Ectodermal cell (in vitro differentiated cells): ENCODE data around the gene TXLNB.

Experiments
- H3K27ac ChIP-seq: 2 replicates; pipeline ENCODE4 v1.7.0; 2013; ENCODE audit warnings: mild to moderate bottlenecking, low read depth, low read length; ENCODE audit not compliant: insufficient read depth, poor library complexity, severe bottlenecking
- H3K27me3 ChIP-seq: 2 replicates; pipeline ENCODE4 v1.7.0; 2013; ENCODE audit warnings: mild to moderate bottlenecking, low read length; ENCODE audit not compliant: insufficient read depth, control insufficient read depth, poor library complexity, severe bottlenecking
- H3K36me3 ChIP-seq: one replicate; pipeline ENCODE4 v1.7.0; 2013; ENCODE audit warnings: low read length; ENCODE audit not compliant: control insufficient read depth, insufficient read depth
- H3K4me1 ChIP-seq: one replicate; pipeline ENCODE4 v1.7.0; 2013; ENCODE audit warnings: low read length; ENCODE audit not compliant: control insufficient read depth, insufficient read depth
- H3K4me3 ChIP-seq: 2 replicates; pipeline ENCODE4 v1.7.0; 2013; ENCODE audit warnings: low read depth, low read length, control low read depth; ENCODE audit not compliant: insufficient read depth
- H3K9me3 ChIP-seq: 2 replicates; pipeline ENCODE4 v1.7.0; 2013; ENCODE audit warnings: mild to moderate bottlenecking, low read length, moderate library complexity; ENCODE audit not compliant: control insufficient read depth
- WGBS, 2 experiments: methylation state at CpG; one replicate each; pipeline ENCODE4 v1.1.7; 2013; ENCODE audit warnings: missing lambda C conversion rate in 2 of 2; 5-methylcytosine and 5-hydroxymethylcytosine counted together

Gene TXLNB

GRCh38 chr6:139277161-139277560, 14.6 kb downstream of the TXLNB start:
- no peak overlapping the region for H3K4me3 ChIP-seq
- WGBS, 2 experiments, result 92 to 93% methylated on average over 7 of the region's 7 CpGs
- H3K9me3 ChIP-seq, result no peaks in the 10 kb centered on the region

GRCh38 chr6:139275279-139276055, 16.3 kb downstream of the TXLNB start:
- H3K27me3 ChIP-seq, result no peaks in the 10 kb centered on the region
- WGBS, 2 experiments, result 95% methylated on average over 3 of the region's 4 CpGs
- H3K4me3 ChIP-seq, result no peak overlapping the region
- H3K4me1 ChIP-seq, result no peaks in the 10 kb centered on the region
- H3K27ac ChIP-seq, result no peak overlapping the region
- no peaks in the 10 kb centered on the region for H3K9me3 ChIP-seq
- H3K36me3 ChIP-seq, result no peaks in the 10 kb centered on the region

More at GRCh38 chr6:139277161-139277560, 14.6 kb downstream of the TXLNB start:
- H3K4me1 ChIP-seq, result no peaks in the 10 kb centered on the region
- no peaks in the 10 kb centered on the region for H3K27me3 ChIP-seq
- H3K36me3 ChIP-seq, result no peaks in the 10 kb centered on the region
- no peak overlapping the region for H3K27ac ChIP-seq

DNA sequence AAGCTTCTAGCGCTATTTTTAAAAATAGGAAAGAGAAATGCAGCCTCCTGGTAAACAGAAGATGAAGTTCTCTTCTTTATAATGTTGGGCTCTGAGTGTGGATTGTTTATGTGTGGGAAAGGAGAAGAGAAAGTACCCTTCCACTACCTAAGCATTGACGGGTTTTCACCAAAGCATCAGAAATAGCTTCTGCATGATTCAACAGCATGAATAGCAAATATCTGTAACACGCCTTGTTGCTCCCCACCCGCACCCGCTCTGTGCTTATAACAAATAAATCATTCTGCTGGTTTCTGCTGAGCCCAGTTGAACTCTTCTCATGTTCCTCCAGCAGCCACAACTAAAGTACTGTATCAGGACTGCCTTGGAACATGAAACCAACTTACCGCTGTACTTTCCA, 20.7 kb downstream of the TXLNB start:
- Histone ChIP-seq H3K27ac (no peak overlapping the region), H3K4me1 (no peaks in the 10 kb centered on the region), H3K9me3 (no peaks in the 10 kb centered on the region), H3K36me3 (no peaks in the 10 kb centered on the region), H3K27me3 (no peaks in the 10 kb centered on the region), H3K4me3 (no peak overlapping the region)
- WGBS, 2 experiments, result 96 to 97% methylated on average over 5 to 6 of the region's 6 CpGs

- no peaks in the 10 kb centered on the region for H3K9me3 ChIP-seq
- H3K27me3 ChIP-seq, result no peaks in the 10 kb centered on the region
- 94 to 95% methylated on average over 5 of the region's 5 CpGs for WGBS, 2 experiments
- no peaks in the 10 kb centered on the region for H3K36me3 ChIP-seq
- H3K4me3 ChIP-seq, result no peak overlapping the region
- H3K27ac ChIP-seq, result no peak overlapping the region
- H3K4me1 ChIP-seq, result no peaks in the 10 kb centered on the region
These were observed 21.5 kb downstream of the TXLNB start for GRCh38 chr6:139270249-139270648.

DNA sequence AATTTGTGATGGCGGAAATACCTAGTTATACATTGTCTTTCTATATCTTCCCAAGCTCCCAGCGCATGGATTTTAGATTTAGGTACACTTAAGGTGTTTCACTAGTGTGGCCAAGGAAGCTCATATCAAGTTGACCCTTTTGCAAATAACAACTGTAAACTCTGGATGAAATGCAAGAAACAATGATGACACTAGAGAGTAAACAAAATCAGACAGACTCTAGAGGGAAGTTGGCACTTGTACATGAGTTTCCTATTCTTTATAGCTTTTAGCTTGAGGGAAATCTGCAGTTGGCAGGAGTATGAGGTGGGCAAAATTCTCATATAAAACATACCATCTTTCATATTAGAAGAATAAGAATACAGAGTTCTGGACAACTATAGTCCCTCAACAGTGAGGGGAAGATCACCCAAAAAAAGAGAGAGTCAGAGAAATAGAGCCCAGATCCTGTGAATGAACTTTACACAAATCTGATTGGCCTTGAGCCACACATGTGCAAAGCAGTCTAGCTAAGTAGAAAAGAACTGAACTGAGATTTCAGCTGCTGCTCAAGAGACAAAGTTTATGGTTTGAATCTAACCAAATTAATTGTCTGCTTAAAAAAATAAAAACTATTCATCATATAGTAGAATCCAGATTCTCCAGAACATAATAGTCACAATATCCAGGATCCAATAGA, 26.1 kb downstream of the TXLNB start:
- Histone ChIP-seq H3K36me3 (no peaks in the 10 kb centered on the region), H3K4me3 (no peak overlapping the region), H3K27ac (no peak overlapping the region), H3K27me3 (no peaks in the 10 kb centered on the region), H3K4me1 (no peaks in the 10 kb centered on the region), H3K9me3 (no peaks in the 10 kb centered on the region)
- 91 to 96% methylated on average over 2 of the region's 2 CpGs for WGBS, 2 experiments

DNA sequence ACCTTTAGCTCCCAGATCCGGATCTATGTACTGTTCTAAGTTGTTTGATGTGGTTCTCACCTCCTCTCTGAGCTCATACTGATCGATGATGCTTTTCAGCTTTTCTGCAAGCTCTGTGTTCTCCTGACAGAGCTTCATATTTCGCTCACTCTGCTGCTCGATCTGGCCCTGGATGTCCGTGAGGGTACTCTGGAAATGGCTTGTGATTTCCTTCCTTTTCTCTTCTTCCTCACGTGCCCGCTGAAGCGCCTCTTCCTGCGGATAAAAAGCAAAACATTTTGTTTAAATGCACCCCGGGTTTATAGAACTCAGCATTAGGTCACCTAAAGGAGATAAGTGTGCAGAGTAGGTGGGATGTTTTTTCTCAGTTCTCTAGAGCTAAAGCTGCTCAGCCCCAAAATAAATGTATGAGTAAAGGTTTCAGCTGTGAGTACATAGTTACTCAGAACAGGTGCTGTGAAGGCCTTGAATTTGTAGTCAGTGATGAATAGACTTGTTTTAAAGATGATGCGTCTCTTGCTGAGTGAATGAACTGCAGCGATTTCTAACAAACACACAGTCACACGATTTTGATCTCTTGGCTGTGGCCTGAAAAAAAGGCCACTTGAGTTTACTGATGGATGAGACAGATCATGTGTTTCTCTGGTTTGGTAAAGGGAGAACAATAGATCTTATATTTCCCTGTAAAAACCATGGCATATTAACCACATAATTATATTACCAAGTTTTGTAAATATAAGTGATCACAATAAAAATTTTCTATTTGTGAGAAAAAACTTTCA, 29.1 kb downstream of the TXLNB start:
- Histone ChIP-seq H3K9me3 (no peaks in the 10 kb centered on the region), H3K4me1 (no peaks in the 10 kb centered on the region), H3K27me3 (no peaks in the 10 kb centered on the region), H3K27ac (no peak overlapping the region), H3K36me3 (no peaks in the 10 kb centered on the region), H3K4me3 (no peak overlapping the region)
- WGBS, 2 experiments, result 88 to 90% methylated on average over 13 of the region's 13 CpGs

DNA sequence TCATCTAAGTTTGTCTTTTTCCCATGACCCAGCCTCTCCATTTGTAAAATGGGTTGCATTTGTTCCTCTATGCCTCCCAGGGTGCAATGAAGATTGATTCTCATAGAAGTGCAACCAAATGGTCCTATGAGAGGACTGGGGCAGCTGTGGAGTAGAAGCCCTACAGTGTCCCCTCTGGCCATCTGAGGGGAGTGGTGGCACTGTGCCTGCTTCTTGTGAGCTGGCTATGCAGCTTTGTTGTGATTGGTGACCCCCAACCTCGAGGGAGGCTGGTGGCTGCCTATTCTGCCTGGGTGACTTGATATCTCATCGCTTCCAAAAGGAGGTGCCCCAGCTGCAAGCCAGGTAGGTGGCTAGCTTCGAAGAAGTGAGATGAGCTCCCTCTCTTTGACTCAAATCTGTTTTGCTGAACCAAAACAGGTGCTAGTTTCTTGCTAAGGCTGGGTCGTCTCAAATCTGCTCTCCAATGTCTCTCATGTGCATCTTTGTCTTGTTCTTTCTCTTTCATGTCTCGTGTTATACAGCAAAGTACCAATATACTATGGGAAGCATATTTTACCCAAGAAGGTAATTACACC, 33.9 kb downstream of the TXLNB start:
- H3K27me3 ChIP-seq, result no peaks in the 10 kb centered on the region
- WGBS, 2 experiments, result 87 to 91% methylated on average over 4 to 5 of the region's 5 CpGs

DNA sequence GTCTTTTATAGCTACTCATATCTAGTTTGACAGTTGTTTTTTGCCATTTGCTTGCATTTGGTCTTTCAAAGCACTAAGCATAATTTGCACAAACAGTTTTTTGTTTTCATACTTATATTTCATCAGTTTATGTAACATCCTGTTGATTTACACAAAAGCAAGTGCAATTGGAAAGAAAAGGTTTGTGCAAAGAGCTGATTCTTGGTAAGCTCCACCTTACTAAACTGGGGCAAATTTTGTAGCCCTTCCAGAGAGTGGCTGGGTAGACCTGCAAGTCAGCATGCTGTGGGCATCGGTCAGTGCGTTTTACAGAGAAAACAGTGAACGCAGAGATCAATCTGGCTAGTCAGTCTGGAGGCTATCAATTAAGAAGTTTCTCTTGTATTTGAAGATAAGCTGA, 34.5 kb downstream of the TXLNB start:
- no peaks in the 10 kb centered on the region for H3K36me3 ChIP-seq
- no peaks in the 10 kb centered on the region for H3K4me1 ChIP-seq
- H3K9me3 ChIP-seq, result no peaks in the 10 kb centered on the region
- WGBS, 2 experiments, result 94 to 98% methylated on average over 3 of the region's 3 CpGs
- no peak overlapping the region for H3K27ac ChIP-seq
- no peaks in the 10 kb centered on the region for H3K27me3 ChIP-seq
- no peak overlapping the region for H3K4me3 ChIP-seq

More for the DNA sequence above, 33.9 kb downstream of the TXLNB start:
- no peaks in the 10 kb centered on the region for H3K4me1 ChIP-seq
- H3K36me3 ChIP-seq, result no peaks in the 10 kb centered on the region
- no peak overlapping the region for H3K27ac ChIP-seq
- no peak overlapping the region for H3K4me3 ChIP-seq
- no peaks in the 10 kb centered on the region for H3K9me3 ChIP-seq

GRCh38 chr6:139256087-139256486, 35.7 kb downstream of the TXLNB start:
- 76 to 87% methylated on average over 3 of the region's 3 CpGs for WGBS, 2 experiments
- Histone ChIP-seq H3K4me3 (no peak overlapping the region), H3K4me1 (no peaks in the 10 kb centered on the region), H3K27me3 (no peaks in the 10 kb centered on the region), H3K9me3 (no peaks in the 10 kb centered on the region), H3K36me3 (no peaks in the 10 kb centered on the region), H3K27ac (no peak overlapping the region)

- Histone ChIP-seq H3K4me3 (no peak overlapping the region), H3K4me1 (no peaks in the 10 kb centered on the region), H3K27me3 (no peaks in the 10 kb centered on the region), H3K36me3 (no peaks in the 10 kb centered on the region), H3K27ac (no peak overlapping the region), H3K9me3 (no peaks in the 10 kb centered on the region)
- 95 to 100% methylated on average over 1 of the region's 2 CpGs for WGBS, 2 experiments
These were observed 37.6 kb downstream of the TXLNB start for GRCh38 chr6:139254196-139254595.
